Stimulated activated CD4-positive, alpha-beta T cell treated with anti-CD3 and anti-CD28 coated beads, Interleukin-4, amount 100 ng/mL, for 4 hours (primary cell): ENCODE results near the gene HES2.
"Not testable (repeated sequence)": the region's sequence is repeated elsewhere in the genome, so short reads cannot be mapped to it uniquely, and the experiment has no call there.

Source experiments
- DNase-seq, 2 experiments: peaks; one replicate each; pipeline ENCODE4 v3.0.0-alpha.2; 2020

Gene HES2

DNA sequence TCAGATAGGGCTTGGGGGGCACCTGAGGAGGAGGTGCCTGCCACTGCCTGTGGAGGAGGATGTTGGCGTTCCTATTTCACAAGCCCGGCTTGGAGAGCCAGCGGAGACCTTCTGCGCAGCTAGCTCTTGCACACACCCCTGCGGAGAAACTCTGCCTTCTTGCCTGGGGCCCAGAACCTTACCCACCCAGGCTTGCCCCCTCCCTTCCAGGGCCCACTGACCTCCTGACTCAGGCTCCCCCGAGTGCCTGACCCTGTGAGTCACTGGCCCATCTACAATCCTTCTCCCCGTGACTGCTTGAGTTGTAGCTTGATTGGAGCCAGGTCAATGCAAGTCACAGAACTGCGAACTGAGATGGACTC is 3.4 kb downstream of the HES2 start:
- DNase-seq: no peak

- DNase-seq: no peak
Measured at GRCh38 chr1:6414881-6415626, 4.7 kb downstream of the HES2 start.

DNA sequence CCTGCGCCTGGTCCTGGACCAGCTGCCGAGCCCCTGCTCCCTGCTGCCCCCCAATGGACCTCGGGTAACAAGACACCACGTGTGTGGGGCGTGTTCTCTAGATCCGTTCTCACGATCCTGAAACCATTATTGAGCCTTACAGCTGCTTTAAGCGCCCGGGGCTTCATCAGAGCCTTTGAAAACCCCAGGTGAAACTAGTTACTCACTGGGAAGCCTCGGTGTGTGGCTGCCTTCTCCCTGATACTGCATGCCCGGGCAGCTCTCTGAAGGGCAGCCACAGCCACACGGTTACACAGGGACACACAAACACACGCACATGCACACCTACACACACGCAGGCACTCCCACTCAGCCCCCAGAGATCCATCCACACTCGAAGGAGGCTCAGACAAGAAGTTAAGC is 5.3 kb downstream of the HES2 start:
- DNase-seq: peak; percentile 34 to 44

DNA sequence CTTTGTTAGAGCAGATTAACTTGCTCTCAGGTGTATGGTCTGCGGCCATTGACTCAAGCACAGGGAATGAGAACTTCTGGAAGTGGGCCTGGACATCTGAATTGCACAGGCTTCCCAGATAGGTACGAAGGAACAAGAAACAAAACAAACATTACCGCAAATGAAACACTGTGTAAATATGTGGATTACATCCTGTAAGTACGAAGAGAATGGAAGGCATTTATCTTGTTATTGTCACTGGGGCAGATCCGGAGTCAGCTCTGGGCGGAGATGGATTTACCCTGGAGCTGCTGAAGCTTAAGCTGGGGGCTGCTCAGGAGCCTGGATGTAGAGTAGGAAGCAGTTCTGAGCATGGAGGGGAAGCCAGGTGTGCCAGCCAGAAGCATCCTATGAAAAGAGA is 6.8 kb downstream of the HES2 start:
- DNase-seq: no peak

GRCh38 chr1:6410248-6410893 is 9.3 kb downstream of the HES2 start:
- DNase-seq: no peak

DNA sequence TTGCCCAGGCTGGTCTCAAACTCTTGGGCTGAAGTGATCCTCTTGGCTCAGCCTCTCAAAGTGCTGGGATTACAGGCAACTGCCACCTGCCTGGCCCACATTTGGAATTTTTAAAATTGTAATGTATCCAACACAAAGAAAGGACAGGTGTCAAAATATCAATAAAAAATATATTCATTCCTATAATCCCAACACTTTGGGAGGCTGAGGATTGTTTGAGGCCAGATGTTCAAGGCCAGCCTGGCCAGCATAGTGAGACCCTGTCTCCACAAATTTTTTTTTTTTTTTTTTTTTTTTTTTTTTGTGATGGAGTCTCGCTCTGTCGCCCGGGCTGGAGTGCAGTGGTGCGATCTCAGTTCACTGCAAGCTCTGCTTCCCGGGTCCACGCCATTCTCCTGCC is 10.0 kb downstream of the HES2 start:
- no peak for DNase-seq

DNA sequence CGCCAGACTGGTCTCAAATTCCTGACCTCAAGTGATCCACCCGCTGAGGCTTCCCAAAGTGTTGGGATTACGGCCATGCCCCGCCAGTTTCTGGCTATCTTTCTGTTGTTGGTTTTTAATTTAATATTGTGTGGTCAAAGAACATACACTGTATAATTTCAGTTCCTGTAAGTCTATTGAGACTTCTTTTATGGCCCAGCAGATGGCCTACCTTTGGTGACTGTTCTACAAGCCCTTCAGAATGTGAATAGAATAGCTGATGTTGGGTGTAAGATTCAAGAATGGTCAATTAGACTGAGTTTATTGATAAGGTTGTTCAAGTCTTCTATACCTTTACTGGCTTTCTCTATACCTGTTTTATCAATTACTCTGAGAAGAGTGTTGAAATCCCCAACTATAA is 10.7 kb downstream of the HES2 start:
- no peak for DNase-seq

DNA sequence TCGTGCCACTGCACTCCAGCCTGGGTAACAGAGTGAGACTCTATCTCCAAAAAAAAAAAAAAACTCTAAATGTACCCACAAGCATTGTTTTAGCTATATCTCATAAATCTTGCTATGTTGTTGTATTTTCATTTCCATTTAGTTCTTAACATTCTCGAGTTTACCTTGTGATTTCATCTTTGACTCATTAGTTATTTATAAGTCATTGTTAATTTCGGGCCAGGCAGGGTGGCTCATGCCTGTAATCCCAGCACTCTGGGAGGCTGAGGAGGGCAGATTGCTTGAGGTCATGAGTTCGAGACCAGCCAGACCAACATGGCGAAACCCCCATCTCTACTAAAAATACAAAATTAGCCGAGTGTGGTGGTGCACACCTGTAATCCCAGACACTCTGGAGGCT is 11.7 kb downstream of the HES2 start:
- no peak for DNase-seq

DNA sequence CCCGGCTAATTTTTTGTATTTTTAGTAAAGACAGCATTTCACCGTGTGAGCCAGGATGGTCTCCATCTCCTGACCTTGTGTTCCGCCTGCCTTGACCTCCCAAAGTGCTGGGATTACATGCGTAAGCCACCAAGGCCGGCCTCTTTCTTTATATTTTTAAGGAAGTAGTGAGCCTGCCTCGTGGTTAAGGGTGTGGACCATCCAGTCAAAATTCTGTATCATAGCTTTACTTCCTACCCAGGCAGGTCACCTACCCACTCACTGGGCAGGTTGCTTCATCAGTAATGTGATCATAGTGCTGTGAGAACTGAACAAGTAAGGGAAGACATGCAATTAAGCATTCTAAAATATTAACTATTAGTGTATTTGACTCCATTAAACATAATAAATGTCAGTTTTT is 18.0 kb downstream of the HES2 start:
- DNase-seq: no peak

DNA sequence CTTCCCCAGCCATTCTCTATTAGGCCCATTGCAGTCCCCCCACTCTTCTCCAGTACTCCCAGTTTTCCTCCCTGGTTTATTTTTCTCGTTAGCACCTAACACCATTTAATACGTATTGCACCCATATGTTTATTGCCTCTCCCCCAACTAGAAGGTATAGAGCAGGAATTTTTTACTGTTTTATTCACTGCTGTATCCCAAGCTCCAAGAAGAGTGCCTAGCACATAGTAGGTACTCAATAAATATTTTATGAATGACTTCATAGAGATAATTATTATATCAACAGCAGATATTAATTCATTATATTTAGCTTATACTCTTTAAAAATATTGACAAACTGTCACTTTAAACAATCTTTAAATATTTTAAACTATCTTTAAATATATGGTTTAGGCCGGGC is 20.4 kb downstream of the HES2 start:
- no peak for DNase-seq

DNA sequence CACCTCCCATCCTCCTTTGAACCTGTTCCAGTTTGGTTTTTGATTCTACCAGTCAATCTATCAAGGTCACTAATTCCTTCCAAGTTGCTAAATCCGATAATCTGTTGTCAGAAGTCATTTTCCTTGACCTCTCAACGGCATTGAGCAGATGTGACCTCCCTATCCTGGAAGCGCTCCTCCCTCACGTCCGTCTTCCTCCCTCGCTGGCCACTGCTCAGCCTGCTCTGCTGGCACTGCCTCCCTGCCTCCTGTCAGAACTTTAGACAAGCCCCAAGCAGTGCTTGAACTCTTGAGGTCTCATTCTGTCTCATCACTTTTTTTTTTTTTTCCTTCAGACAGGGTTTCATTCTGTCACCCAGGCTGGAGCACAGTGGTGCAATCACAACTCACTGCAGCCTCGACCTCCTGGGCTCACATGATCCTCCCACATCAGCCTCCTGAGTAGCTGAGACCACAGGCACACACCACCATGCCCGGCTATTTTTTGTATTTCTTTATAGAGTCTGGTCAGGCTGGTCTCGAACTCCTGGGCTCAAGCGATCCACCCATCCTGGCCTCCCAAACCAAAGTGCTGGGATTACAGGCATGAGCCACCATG is 21.8 kb downstream of the HES2 start:
- DNase-seq: no peak

GRCh38 chr1:6396998-6397397 is 22.7 kb downstream of the HES2 start:
- no peak for DNase-seq

DNA sequence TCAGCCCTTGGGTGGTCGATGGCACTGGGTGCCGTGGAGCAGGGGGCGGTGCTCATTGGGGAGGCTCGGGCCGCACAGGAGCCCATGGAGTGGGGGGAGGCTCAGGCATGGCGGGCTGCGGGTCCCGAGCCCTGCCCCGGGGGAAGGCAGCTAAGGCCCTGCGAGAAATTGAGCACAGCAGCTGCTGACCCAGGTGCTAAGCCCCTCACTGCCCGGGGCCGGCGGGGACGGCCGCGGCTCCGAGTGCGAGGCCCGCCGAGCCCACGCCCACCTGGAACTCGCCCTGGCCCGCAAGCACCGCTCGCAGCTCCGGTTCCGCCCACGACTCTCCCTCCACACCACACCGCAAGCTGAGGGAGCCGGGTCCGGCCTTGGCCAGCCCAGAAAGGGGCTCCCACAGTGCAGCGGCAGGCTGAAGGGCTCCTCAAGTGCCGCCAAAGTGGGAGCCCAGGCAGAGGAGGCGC is 23.9 kb downstream of the HES2 start:
- not testable (repeated sequence) for DNase-seq

GRCh38 chr1:6395130-6395529 is 24.6 kb downstream of the HES2 start:
- DNase-seq: not testable (repeated sequence)

- DNase-seq: peak; percentile 87 to 95
Measured at GRCh38 chr1:6393400-6394187, 26.1 kb downstream of the HES2 start, which contains the start of gene ACOT7. ACOT7 (minus strand) TSS chr1:6393767; CDS start chr1:6393399, 368 bp downstream.

- no peak for DNase-seq
Measured at GRCh38 chr1:6392809-6393399, 26.8 kb downstream of the HES2 start.

- DNase-seq: no peak
Measured at GRCh38 chr1:6391951-6392808, 27.5 kb downstream of the HES2 start.

GRCh38 chr1:6389971-6390370 is 29.7 kb downstream of the HES2 start:
- no peak for DNase-seq

- no peak for DNase-seq
Measured at GRCh38 chr1:6386371-6386949, 33.3 kb downstream of the HES2 start.

DNA sequence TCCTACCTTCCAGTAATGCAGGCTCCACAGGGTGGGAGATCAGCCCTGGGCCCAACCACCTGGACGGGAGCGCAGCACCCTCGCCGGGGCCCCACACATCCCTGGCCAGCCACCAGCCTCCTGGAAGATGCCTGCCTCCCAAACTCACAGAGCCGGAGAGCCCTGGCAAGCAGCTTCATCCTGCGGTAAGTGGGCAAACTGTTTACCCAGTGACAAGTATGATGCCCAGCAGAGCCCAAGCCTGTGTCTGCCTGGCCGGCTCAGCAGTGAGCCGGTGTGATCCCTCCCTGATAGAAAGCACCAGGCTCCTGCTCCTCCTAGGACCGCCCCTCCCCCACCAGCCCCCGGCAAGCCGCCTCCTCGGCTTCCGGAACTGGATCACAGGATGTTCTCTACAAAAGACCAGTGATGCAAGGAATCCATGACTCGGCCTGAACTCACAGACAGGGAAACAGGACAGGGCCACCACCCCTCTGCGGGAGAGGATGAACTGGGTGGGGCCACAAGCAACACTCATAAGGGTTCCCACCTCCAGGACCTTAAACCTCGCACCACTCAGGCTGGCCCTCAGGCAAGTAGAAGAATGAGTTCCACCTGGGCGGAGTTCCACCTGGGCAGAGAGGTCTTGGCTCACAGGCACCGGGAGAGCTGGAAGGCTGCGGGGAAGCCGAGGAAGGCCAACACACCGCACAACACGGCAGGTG is 34.1 kb downstream of the HES2 start:
- DNase-seq: no peak

- no peak for DNase-seq
Measured at GRCh38 chr1:6384962-6385361, 34.8 kb downstream of the HES2 start.
